AG08396 (cell line): ENCODE measurements around the gene OR7C2.

ENCODE experiments used
- DNase-seq: peaks from one replicate; pipeline ENCODE4 v3.0.0; 2012; ENCODE audit warnings: low spot score, mixed read lengths

OR7C2 gene

GRCh38 chr19:14979476-14980255 is 38.4 kb downstream of the OR7C2 start, which contains the start of gene SLC1A6:
Gene SLC1A6, minus strand, starts transcription at chr19:14979864. Its CDS starts 6,954 bp downstream, at chr19:14972910.
- DNase-seq, result no peak

- no peak for DNase-seq
Measured at GRCh38 chr19:14985133-14985532, 43.8 kb downstream of the OR7C2 start.
